ENCODE results near the gene RERE.

DNA sequence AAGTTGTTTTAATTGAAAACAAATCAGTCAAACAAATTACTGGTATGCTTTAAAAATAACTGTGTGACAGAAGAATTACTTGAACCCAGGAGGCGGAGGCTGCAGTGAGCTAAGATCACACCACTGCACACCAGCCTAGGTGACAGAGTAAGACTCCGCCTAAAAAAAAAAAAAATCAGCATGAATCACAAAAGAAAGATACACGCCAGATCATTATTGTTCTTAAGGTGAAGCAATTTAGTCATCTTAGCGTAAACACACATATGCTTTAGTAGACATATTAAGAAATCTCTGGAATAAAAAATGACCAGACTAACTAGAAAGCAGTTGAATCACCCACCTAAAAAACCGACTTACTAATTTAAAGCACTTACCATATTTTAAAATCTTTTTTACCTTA is 20.2 kb downstream of the RERE start:
- TF ChIP-seq EZH2 (IDR thresholded peaks at IDR 0.05; ENCODE audit: insufficient read depth, low read length), result no peak
- TF ChIP-seq CTCF (IDR thresholded peaks at IDR 0.05; ENCODE audit: insufficient read depth, low read depth, low read length), result no peak
